Tibial artery (tissue), 4 donors: ENCODE measurements around the gene KRT85.

Experiments used
- DNase-seq, 2 donors: peaks; one replicate each; pipeline ENCODE4 v3.0.0-alpha.2; 2019
- H3K27ac ChIP-seq, 2 donors: fragments of 200-600 bp; sonication (generic) in 1 of 2; 1 replicate in 1 of 2; 2 replicates in 1 of 2; pipeline ENCODE4 v1.5.1; 2018 to 2019; ENCODE audit warnings: mild to moderate bottlenecking in 1 of 2
- H3K27me3 ChIP-seq, 2 donors: fragments of 200-600 bp; sonication (generic) in 1 of 2; one replicate each; pipeline versions ENCODE4 v1.5.1 to v1.6.0; 2016 to 2019
- H3K36me3 ChIP-seq, 3 donors: fragments of 200-600 bp; sonication (generic) in 2 of 3; one replicate each; pipeline ENCODE4 v1.5.1; 2016 to 2019; ENCODE audit warnings: mild to moderate bottlenecking in 2 of 3
- H3K4me1 ChIP-seq, 4 donors: fragments of 200-600 bp; sonication (generic) in 2 of 4; 1 replicate in 3 of 4; 2 replicates in 1 of 4; pipeline ENCODE4 v1.5.1; 2016 to 2019
- H3K4me3 ChIP-seq, 2 donors: fragments of 200-600 bp; sonication (generic) in 1 of 2; 1 replicate in 1 of 2; 2 replicates in 1 of 2; pipeline ENCODE4 v1.5.1; 2018 to 2019; ENCODE audit warnings: mild to moderate bottlenecking in 2 of 2
- H3K9me3 ChIP-seq, 3 donors: fragments of 200-600 bp; sonication (generic) in 1 of 3; one replicate each; pipeline ENCODE4 v1.5.1; 2016 to 2019
- CTCF ChIP-seq, 2 experiments: fragments of 200-600 bp in 1 of 2; fragments of 450-650 bp in 1 of 2; IDR thresholded peaks; one replicate each; pipeline ENCODE4 v1.5.1; 2017 to 2019; ENCODE audit warnings: antibody characterized with exemption in 2 of 2, mild to moderate bottlenecking in 1 of 2, moderate library complexity in 1 of 2
- intact Hi-C: fragments of 100-400 bp; cut with DNase I; formaldehyde crosslinking; loops from one replicate; pipeline ENCODE4 v1.15.0; 2023; ENCODE audit warnings: low total_unique reads

Gene KRT85

DNA sequence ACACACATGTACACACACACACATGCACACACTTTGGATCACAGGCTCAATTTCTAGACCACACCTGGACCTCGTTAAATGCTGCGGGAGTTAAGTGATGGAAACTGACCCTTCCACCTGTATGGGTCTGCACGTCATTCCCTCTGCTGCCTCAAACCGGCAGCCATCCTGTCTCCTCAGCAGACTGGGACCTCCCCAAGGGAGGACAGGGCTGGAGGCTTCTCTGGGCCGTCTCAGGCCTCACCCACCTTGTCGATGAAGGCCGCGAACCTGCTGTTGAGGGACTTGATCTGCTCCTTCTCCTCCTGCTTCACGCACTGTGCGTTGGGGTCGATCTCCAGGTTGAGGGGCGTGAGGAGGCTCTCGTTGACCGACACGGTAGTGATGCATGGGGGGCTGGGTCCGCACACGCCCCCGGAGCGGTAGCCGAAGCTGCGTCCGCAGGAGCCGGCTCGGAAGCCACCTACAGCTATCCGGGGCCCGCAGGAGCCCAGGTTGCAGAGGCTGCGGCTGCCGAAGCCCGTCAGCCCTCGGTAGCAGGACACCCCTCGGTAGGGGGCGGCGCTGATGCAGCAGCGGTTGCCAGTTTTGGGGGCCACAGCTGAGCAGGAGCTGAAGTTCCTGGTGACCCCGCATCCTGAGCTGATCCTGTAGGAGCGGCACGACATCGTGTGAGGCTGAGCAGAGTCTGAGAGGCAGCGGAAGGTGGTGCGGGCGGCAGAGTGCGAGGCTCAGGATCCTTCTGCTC lies at the start of gene KRT85:
TSS of gene KRT85 (minus strand) at position 744 of the 748 bp plus-strand sequence. CDS start at position 668, 76 bp downstream.
- intact Hi-C loops = no loop called here

DNA sequence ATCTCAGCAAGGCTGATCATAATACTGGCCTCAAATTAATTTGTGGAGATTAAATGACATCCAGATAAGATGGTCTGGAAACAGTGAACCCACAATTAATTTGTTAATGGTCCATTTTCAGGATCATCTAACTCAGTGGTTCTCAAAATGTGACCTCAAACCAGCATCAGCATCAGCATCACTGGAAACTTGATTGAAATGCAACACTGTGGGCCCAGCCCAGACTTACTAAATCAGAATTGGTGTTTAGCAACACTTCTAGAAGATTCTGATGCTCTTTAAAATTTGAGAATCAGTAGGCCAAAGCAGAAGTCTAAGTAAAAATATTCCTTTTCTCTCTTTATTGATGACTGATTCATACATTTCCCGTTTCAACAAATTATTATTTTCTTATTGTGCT lies 49.5 kb upstream of the KRT85 start:
- no peak for TF ChIP-seq CTCF (IDR thresholded peaks at IDR 0.05)
- no peaks in the 10 kb centered on the region for H3K36me3 ChIP-seq
- H3K27ac ChIP-seq = no peak overlapping the region
- H3K4me1 ChIP-seq = peaks cover 0 to 3% (median 0%) of the 10 kb centered on the region in 4 donors
- no peak overlapping the region for H3K4me3 ChIP-seq
- peaks cover 0 to 7% of the 10 kb centered on the region in 2 donors for H3K27me3 ChIP-seq
- intact Hi-C loops = no loop called here
- DNase-seq = no peak
- H3K9me3 ChIP-seq = no peaks in the 10 kb centered on the region

More for the DNA sequence above, at the start of gene KRT85:
- Histone ChIP-seq H3K4me3 (no peak within 1 kb of the TSS), H3K36me3 (no peaks in the 10 kb centered on the region), H3K27me3 (no peaks in the 10 kb centered on the region), H3K27ac (no peak within 1 kb of the TSS), H3K4me1 (peaks cover 0 to 14% (median 11%) of the 10 kb centered on the region in 4 donors), H3K9me3 (no peaks in the 10 kb centered on the region)
- TF ChIP-seq CTCF (IDR thresholded peaks at IDR 0.05) = no peak
- peak in 1 of 2 donors; percentile 53 for DNase-seq

- no peak for TF ChIP-seq CTCF (IDR thresholded peaks at IDR 0.05)
- no peaks in the 10 kb centered on the region for H3K9me3 ChIP-seq
- DNase-seq = peak; percentile 63 to 75
- no peaks in the 10 kb centered on the region for H3K36me3 ChIP-seq
- H3K27ac ChIP-seq = no peak overlapping the region
- intact Hi-C loops = no loop called here
- no peak overlapping the region for H3K4me3 ChIP-seq
- H3K4me1 ChIP-seq = peaks cover 0 to 3% (median 0%) of the 10 kb centered on the region in 4 donors
- peaks cover 0 to 7% of the 10 kb centered on the region in 2 donors for H3K27me3 ChIP-seq
These were observed 48.8 kb upstream of the KRT85 start for GRCh38 chr12:52415870-52416750.

- no peak for TF ChIP-seq CTCF (IDR thresholded peaks at IDR 0.05)
- no peaks in the 10 kb centered on the region for H3K9me3 ChIP-seq
- peaks cover 0 to 3% (median 0%) of the 10 kb centered on the region in 4 donors for H3K4me1 ChIP-seq
- no peak overlapping the region for H3K27ac ChIP-seq
- peaks cover 0 to 7% of the 10 kb centered on the region in 2 donors for H3K27me3 ChIP-seq
- H3K4me3 ChIP-seq = no peak overlapping the region
- DNase-seq = no peak
- intact Hi-C loops = no loop called here
- H3K36me3 ChIP-seq = no peaks in the 10 kb centered on the region
These were observed 47.7 kb upstream of the KRT85 start for GRCh38 chr12:52414936-52415335.

DNA sequence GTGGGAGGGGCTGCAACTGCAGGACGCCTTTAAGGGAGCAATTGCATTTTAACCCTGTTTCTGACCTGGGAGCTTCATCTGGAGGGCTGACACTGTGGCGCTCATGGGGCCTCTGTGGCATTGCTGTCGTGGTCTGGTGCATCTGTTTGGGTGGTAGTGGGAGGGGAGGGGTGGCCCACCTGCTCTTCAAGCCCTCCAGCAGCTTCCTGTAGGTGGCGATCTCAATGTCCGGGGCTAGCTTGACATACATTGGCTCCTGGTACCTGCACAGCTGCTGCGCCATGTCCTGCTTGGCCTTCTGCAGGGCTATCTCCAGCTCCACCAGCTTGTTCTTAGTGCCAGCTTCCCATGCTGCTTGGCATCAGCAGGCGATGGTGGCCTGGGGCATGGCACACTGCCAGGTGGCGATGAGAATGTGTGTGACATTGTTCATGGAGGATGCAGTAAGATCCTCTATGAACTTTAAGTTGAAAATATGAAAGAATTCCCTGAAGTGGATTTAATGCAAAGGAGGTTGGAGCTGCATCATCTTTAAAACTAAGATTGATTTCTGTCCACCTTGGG lies 46.6 kb upstream of the KRT85 start:
- peaks cover 0 to 7% of the 10 kb centered on the region in 2 donors for H3K27me3 ChIP-seq
- H3K4me1 ChIP-seq = peaks cover 0 to 3% (median 0%) of the 10 kb centered on the region in 4 donors
- no peak overlapping the region for H3K27ac ChIP-seq
- no peak for DNase-seq
- no peak overlapping the region for H3K4me3 ChIP-seq
- H3K36me3 ChIP-seq = no peaks in the 10 kb centered on the region
- no peaks in the 10 kb centered on the region for H3K9me3 ChIP-seq
- intact Hi-C loops = no loop called here
- TF ChIP-seq CTCF (IDR thresholded peaks at IDR 0.05) = no peak
